Upper lobe of left lung (tissue), 6 donors: ENCODE measurements around the gene METRNL. TPM values are rescaled to one million over a fixed set of nuclear protein-coding genes. Genes with fewer than 3 reads are reported as not detected.
A peak's percentile ranks its signal among the peaks of the same experiment; 100 is the strongest.

Experiments used
- ATAC-seq, 2 donors: fragments of 200-7000 bp; cut with Tn5 transposase; one replicate each; pipeline ENCODE4 v1.9.1; 2022; ENCODE audit warnings: mild to moderate bottlenecking in 2 of 2, moderate library complexity in 2 of 2; ENCODE audit not compliant: low FRiP score in 2 of 2
- DNase-seq, 2 donors: peaks; one replicate each; pipeline ENCODE4 v3.0.0-alpha.2; 2019 to 2020
- H3K27ac ChIP-seq, 4 donors: fragments of 200-600 bp; sonication (generic); one replicate each; pipeline ENCODE4 v1.5.1; 2016 to 2019
- H3K27me3 ChIP-seq, 4 donors: fragments of 200-600 bp; sonication (generic); one replicate each; pipeline ENCODE4 v1.5.1; 2017 to 2019
- H3K36me3 ChIP-seq, 4 donors: fragments of 200-600 bp; sonication (generic); one replicate each; pipeline ENCODE4 v1.5.1; 2016 to 2019
- H3K4me1 ChIP-seq, 4 donors: fragments of 200-600 bp; sonication (generic); one replicate each; pipeline ENCODE4 v1.5.1; 2018 to 2019
- H3K4me3 ChIP-seq, 4 donors: fragments of 200-600 bp; sonication (generic); one replicate each; pipeline ENCODE4 v1.5.1; 2017 to 2019; ENCODE audit warnings: mild to moderate bottlenecking in 2 of 4, moderate library complexity in 1 of 4
- H3K9me3 ChIP-seq, 4 donors: fragments of 200-600 bp; sonication (generic); one replicate each; pipeline ENCODE4 v1.5.1; 2018 to 2019
- CTCF ChIP-seq, 6 experiments: fragments of 450-650 bp in 4 of 6; fragments of 200-600 bp in 2 of 6; sonication (generic) in 2 of 6; IDR thresholded peaks; one replicate each; pipeline ENCODE4 v1.5.1; 2016 to 2019; ENCODE audit warnings: antibody characterized with exemption in 6 of 6
- EP300 ChIP-seq, 4 donors: sonication (generic); formaldehyde crosslinking; IDR thresholded peaks; one replicate each; pipeline ENCODE4 v1.5.1; 2017; ENCODE audit warnings: antibody characterized with exemption in 4 of 4, control low read depth in 2 of 4
- POLR2A ChIP-seq, 4 donors: fragments of 450-650 bp; IDR thresholded peaks; one replicate each; pipeline ENCODE4 v1.5.1; 2016 to 2017; ENCODE audit warnings: antibody characterized with exemption in 4 of 4, mild to moderate bottlenecking in 2 of 4
- POLR2AphosphoS5 ChIP-seq, 2 donors: sonication (generic); formaldehyde crosslinking; IDR thresholded peaks; one replicate each; pipeline ENCODE4 v1.5.1; 2017; ENCODE audit warnings: antibody characterized with exemption in 2 of 2
- WGBS, 2 donors: methylation state at CpG; one replicate each; pipeline ENCODE4 v1.1.5; 2017 to 2018; 5-methylcytosine and 5-hydroxymethylcytosine counted together
- total RNA-seq, 6 donors: library from RNA; depleted of rRNA in 4 of 6; stranded (reverse); fragments of >200 nt in 4 of 6; gene quantifications; one replicate each; pipeline versions ENCODE4 v1.1.0 to v1.2.1, GENCODE V29; 2016 to 2021
- donor health status: DM: no; HTN: no; CAD: no; lungs with moderate emphysema.
- donor health status: DM: no; HTN: yes; CAD: no; lungs with severe emphysema.

The METRNL gene
- total RNA-seq, 6 donors from 2014 or later = 59.4 to 120 (median 76.4) TPM

GRCh38 chr17:83116311-83116771, 36.9 kb downstream of the METRNL start:
- no peaks in the 10 kb centered on the region for H3K27me3 ChIP-seq
- peak in 1 of 2 donors; percentile 69 for DNase-seq
- no peaks in the 10 kb centered on the region for H3K9me3 ChIP-seq
- no peak for ATAC-seq
- no peak overlapping the region for H3K27ac ChIP-seq
- H3K4me3 ChIP-seq = no peak overlapping the region
- no peak for TF ChIP-seq POLR2A (IDR thresholded peaks at IDR 0.05)
- no peak for TF ChIP-seq CTCF (IDR thresholded peaks at IDR 0.05)
- no peak for TF ChIP-seq EP300 (IDR thresholded peaks at IDR 0.05)
- TF ChIP-seq POLR2AphosphoS5 (IDR thresholded peaks at IDR 0.05) = no peak
- H3K4me1 ChIP-seq = peaks cover 0 to 18% (median under 1%) of the 10 kb centered on the region in 4 donors
- no peaks in the 10 kb centered on the region for H3K36me3 ChIP-seq
- WGBS, 2 donors = 94 to 95% methylated on average over 17 to 23 of the region's 23 CpGs

- TF ChIP-seq CTCF (IDR thresholded peaks at IDR 0.05) (no peak), EP300 (IDR thresholded peaks at IDR 0.05) (no peak), POLR2AphosphoS5 (IDR thresholded peaks at IDR 0.05) (no peak), POLR2A (IDR thresholded peaks at IDR 0.05) (no peak)
- no peaks in the 10 kb centered on the region for H3K27me3 ChIP-seq
- H3K36me3 ChIP-seq = no peaks in the 10 kb centered on the region
- DNase-seq = no peak
- H3K4me3 ChIP-seq = no peak overlapping the region
- H3K27ac ChIP-seq = no peak overlapping the region
- H3K9me3 ChIP-seq = no peaks in the 10 kb centered on the region
- peaks cover 0 to 16% (median 0%) of the 10 kb centered on the region in 4 donors for H3K4me1 ChIP-seq
- no peak for ATAC-seq
- 92 to 94% methylated on average over 21 of the region's 21 CpGs for WGBS, 2 donors
These were observed 37.6 kb downstream of the METRNL start for GRCh38 chr17:83116783-83117555.

GRCh38 chr17:83117583-83117982, 38.2 kb downstream of the METRNL start:
- no peak overlapping the region for H3K4me3 ChIP-seq
- ATAC-seq (no peak), DNase-seq (no peak)
- peaks cover 0 to 16% (median 0%) of the 10 kb centered on the region in 4 donors for H3K4me1 ChIP-seq
- H3K9me3 ChIP-seq = no peaks in the 10 kb centered on the region
- H3K27me3 ChIP-seq = no peaks in the 10 kb centered on the region
- no peak overlapping the region for H3K27ac ChIP-seq
- 59 to 62% methylated on average over 5 of the region's 5 CpGs for WGBS, 2 donors
- no peaks in the 10 kb centered on the region for H3K36me3 ChIP-seq
- TF ChIP-seq EP300 (IDR thresholded peaks at IDR 0.05) (no peak), CTCF (IDR thresholded peaks at IDR 0.05) (no peak), POLR2A (IDR thresholded peaks at IDR 0.05) (no peak), POLR2AphosphoS5 (IDR thresholded peaks at IDR 0.05) (no peak)

GRCh38 chr17:83118071-83118841, 38.8 kb downstream of the METRNL start:
- ATAC-seq = no peak
- TF ChIP-seq POLR2A (IDR thresholded peaks at IDR 0.05) = no peak
- TF ChIP-seq EP300 (IDR thresholded peaks at IDR 0.05) = no peak
- TF ChIP-seq CTCF (IDR thresholded peaks at IDR 0.05) = no peak
- no peak for TF ChIP-seq POLR2AphosphoS5 (IDR thresholded peaks at IDR 0.05)
- 83 to 84% methylated on average over 16 to 22 of the region's 22 CpGs for whole genome bisulfite sequencing, 2 donors
- peak in 1 of 2 donors; percentile 17 for DNase-seq
- Histone ChIP-seq H3K4me3 (no peak overlapping the region), H3K36me3 (no peaks in the 10 kb centered on the region), H3K27ac (no peak overlapping the region), H3K27me3 (no peaks in the 10 kb centered on the region), H3K9me3 (no peaks in the 10 kb centered on the region), H3K4me1 (peaks cover 0 to 16% (median 0%) of the 10 kb centered on the region in 4 donors)
